ENCODE data around the gene LRP1B.
"Not testable (repeated sequence)": the region's sequence is repeated elsewhere in the genome, so short reads cannot be mapped to it uniquely, and the experiment has no call there.

The LRP1B gene

GRCh38 chr2:140424471-140424870 lies 1706.3 kb downstream of the LRP1B start:
- Mint-ChIP-seq H3K27me3 (ENCODE audit: low read depth) (no peaks in the 10 kb centered on the region), H3K9me3 (no peaks in the 10 kb centered on the region), H3K4me3 (no peak overlapping the region), H3K36me3 (ENCODE audit: low read depth) (no peaks in the 10 kb centered on the region), H3K27ac (no peak overlapping the region), H3K4me1 (no peaks in the 10 kb centered on the region)
- TF ChIP-seq CTCF (IDR thresholded peaks at IDR 0.05; ENCODE audit: unreplicated experiment in 3 of 3), result no peak

- no peak for TF ChIP-seq CTCF (IDR thresholded peaks at IDR 0.05; ENCODE audit: unreplicated experiment in 3 of 3)
- Mint-ChIP-seq H3K36me3 (ENCODE audit: low read depth) (no peaks in the 10 kb centered on the region), H3K4me3 (no peak overlapping the region), H3K9me3 (no peaks in the 10 kb centered on the region), H3K27ac (no peak overlapping the region), H3K4me1 (no peaks in the 10 kb centered on the region), H3K27me3 (ENCODE audit: low read depth) (no peaks in the 10 kb centered on the region)
Observed at GRCh38 chr2:140422759-140423158, 1708.1 kb downstream of the LRP1B start.

DNA sequence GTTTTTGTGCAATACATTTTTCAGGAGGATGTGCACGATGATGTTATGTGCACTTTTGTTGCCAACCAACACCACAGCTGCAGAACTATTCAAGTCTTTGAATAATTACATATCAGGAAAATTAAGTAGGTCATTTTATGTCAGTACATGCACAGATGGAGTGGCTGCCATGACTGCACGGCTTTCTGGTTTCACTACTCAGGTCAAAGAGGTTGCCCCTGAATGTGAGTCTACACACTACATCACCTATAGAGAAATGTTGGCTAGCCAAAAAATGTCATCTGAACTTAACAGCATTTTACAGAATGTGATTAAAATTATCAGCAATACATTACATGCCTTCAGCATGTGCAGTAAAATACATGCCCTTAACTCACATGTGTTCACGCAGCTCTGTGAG lies 1713.3 kb downstream of the LRP1B start:
- Mint-ChIP-seq H3K4me1 (no peaks in the 10 kb centered on the region), H3K27ac (no peak overlapping the region), H3K9me3 (peaks cover 8% of the 10 kb centered on the region), H3K27me3 (ENCODE audit: low read depth) (no peaks in the 10 kb centered on the region), H3K4me3 (no peak overlapping the region), H3K36me3 (ENCODE audit: low read depth) (peaks cover 4% of the 10 kb centered on the region)
- TF ChIP-seq CTCF (IDR thresholded peaks at IDR 0.05; ENCODE audit: unreplicated experiment in 3 of 3), result no peak

GRCh38 chr2:140416577-140416976 lies 1714.2 kb downstream of the LRP1B start:
- Mint-ChIP-seq H3K36me3 (ENCODE audit: low read depth) (peaks cover 4% of the 10 kb centered on the region), H3K4me3 (no peak overlapping the region), H3K4me1 (no peaks in the 10 kb centered on the region), H3K27ac (no peak overlapping the region), H3K9me3 (peaks cover 8% of the 10 kb centered on the region), H3K27me3 (ENCODE audit: low read depth) (no peaks in the 10 kb centered on the region)
- no peak for TF ChIP-seq CTCF (IDR thresholded peaks at IDR 0.05; ENCODE audit: unreplicated experiment in 3 of 3)

- not testable (repeated sequence) for H3K27me3 Mint-ChIP-seq (ENCODE audit: low read depth); H3K27ac Mint-ChIP-seq; H3K4me3 Mint-ChIP-seq; H3K9me3 Mint-ChIP-seq; H3K36me3 Mint-ChIP-seq (ENCODE audit: low read depth); H3K4me1 Mint-ChIP-seq
Observed at GRCh38 chr2:140415035-140415434, 1715.8 kb downstream of the LRP1B start.

GRCh38 chr2:140410695-140411094 lies 1720.1 kb downstream of the LRP1B start:
- Mint-ChIP-seq H3K36me3 (ENCODE audit: low read depth) (peaks cover 4% of the 10 kb centered on the region), H3K27me3 (ENCODE audit: low read depth) (no peaks in the 10 kb centered on the region), H3K27ac (peak overlapping the region in 1 of 3 experiments; percentile 13), H3K9me3 (peaks cover 20% of the 10 kb centered on the region), H3K4me3 (no peak overlapping the region), H3K4me1 (no peaks in the 10 kb centered on the region)
- no peak for TF ChIP-seq CTCF (IDR thresholded peaks at IDR 0.05; ENCODE audit: unreplicated experiment in 3 of 3)

All from nephron (organoid).